ENCODE results near the gene MRPL36.

Gene MRPL36

DNA sequence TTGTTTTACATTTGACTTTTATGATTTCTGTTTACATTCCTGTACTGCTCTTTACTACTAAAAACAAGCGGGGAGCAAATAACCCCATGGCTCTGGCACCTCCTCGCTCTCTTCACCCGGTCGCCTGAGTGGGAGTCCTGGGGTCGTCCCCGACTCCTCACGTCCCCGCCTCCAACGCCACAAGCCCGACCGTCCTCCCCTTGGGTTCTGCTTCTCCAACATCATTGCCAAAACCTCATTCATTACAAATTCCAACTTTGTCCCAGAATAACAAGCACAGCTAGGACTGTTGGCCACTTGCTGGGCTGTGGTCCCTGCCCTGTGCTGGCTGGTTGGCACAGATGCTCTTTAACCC, 35.1 kb downstream of the MRPL36 start:
- DNase-seq (ENCODE audit: low spot score), result no peak

DNA sequence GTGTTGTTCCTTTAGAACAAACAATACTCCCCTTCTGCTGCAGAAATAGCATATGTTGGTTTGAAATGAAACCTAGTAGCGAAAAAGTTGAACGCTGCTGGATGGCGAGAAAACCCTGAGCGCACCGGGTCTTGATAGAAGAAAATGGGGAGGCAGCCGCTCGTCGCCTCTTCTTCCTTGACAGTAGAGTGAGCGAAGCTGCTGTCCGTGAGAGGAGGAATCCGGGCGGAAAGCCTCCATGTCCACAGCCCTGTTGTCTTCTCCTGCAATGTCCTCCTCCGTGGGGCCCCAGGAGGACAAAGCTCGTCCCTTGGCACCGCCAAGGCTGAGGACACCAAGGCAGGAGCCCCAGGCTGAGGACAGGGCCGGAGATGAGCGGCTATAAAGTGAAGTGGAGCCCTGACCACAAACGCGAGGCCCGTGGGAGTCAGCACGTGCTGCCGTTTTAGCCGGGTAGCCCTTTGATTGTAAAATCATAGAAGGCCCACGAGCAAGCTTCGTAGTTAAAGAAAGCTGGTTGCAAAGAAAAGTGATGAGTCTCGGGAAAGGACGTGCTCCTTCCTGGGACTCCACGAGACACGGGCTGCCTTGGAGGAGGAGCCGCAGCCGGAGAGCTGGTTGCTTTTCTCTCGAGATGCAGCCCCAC, 35.6 kb downstream of the MRPL36 start:
- no peak for DNase-seq (ENCODE audit: low spot score)

DNA sequence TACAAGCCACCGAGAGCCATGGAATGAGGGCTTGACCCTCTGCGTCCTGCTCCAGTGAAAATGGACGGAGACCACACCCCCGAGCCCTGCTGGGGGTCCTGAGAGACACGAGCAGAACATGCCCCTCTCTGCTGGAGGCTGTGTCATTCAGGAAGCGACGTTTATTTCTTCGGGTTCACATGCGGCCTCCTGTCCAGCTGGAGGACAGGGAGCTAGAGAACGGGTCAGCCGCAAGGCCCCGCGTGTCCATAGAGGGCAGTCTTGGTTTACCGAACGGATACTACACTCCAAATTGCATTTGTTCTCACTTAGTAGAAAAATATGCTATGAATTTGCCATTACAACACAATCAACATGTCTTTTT, 36.1 kb downstream of the MRPL36 start:
- DNase-seq (ENCODE audit: low spot score), result no peak

DNA sequence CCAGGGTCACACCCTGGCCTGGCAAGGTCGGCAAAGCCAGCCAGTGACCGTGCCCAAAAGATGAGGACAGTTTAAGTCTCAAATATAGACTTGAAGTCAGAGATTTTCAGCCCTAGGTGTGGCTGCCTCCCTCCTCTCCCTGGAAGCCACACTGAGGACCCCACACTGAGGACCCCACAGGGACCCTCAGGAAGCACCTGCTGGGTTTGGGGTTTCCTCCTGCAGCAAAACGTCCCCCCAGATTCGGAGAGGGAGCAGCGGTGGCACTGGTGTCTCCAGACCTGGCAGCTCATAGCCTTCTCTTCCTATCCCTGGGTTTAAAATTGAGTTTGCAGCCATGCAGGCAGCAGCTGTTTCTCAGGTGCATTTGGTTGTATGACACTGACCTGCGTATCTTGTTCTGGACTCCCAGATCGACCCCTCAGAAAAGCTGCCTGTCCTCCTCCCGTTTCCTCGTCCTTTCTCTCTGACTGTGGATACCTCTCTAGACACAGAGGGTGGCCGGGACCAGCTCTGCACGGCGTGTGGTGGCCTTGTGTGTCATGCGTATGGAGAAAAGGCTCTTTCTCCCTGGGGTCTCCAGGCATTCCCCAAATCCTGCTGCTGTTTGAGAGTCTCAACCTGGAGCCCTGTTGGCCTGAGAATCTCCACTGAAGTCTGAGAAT, 36.6 kb downstream of the MRPL36 start:
- no peak for DNase-seq (ENCODE audit: low spot score)

DNA sequence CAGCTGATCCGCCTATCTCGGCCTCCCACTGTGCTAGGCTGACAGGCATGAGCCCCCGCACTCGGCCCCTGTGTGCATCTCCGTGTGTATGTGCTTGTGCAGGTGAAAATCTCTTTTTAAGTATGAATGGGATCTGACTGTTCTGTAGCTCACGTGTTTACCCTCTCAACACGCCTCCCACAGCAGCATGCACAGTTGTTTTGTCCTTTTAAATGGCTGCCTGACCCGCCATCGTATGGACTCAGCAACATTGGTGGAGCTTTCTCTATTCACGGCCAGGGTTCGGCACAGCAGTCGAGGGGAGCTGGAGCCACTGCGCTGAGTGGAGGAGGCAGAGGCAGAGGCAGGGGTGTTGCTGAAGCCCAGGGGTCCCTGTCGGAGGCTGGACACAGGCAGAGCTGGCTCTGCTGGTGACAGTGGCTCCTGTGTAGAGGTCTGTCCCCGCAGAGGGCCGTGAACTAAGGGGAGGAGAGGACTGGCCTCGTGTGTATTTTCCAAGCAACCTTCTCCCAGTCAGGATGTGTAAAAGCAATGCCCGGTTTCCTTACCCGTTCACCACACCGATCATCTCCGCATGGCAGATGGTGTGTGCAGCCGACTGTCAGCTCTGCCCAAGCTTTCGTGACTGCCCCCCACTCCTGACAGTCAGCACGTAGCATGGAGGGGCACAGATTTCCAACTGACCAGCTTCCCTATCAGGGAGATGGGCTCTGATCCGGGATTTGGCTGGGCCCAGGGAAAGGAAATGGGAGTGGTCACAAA, 37.3 kb downstream of the MRPL36 start:
- no peak for DNase-seq (ENCODE audit: low spot score)

DNA sequence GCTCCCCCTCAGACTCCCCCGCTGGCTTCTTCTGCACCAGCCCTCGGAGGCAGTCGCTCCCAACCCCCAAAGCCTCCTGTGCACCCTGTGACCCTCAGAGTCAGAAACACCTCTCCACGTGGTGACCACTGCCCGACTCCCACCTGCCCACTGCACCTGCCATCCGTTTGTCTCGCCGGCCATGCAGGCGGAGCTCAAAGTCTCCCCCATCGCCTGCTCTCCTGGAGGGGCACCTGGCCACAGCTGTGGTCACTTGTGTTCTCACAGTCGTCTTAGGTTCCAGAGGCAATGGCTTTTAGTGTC, 38.2 kb downstream of the MRPL36 start:
- DNase-seq (ENCODE audit: low spot score), result no peak

DNA sequence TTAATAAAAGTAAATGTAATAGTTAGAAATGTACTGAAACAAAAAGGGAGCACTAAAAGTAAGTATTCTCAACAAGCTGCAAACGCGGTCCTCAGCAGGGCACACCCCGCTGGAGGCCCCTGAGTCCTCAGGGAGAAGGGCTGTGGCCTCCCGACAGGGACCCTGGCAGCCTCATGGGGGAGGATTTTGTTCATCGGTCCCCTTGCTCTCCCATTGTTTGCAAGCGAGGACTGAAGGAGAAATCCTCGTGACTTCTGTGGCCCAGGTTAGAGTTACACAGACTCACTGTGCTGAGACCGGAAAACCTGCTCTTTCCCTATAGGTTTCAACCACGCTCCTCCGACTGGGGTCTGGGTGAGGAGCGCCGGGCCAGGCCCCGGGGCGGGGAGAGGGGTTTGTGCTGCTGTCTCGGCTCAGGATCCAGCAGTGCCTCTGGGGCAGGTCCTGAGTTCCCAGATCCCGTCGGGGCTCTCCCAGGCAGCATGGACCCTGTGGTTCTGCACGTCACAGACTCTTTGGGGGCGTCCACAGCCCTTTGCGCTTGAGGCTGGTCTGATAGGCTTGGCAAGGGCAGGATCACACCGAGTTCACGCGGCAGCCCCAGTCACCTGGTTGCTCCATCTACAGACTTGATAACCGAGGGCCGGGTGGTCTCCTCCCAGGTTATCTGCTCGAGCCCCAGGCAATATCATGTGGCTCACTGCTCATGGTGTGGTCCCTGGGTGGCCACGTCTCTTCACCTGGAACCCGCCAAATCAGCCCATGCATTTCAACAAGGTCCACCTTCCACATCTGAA, 38.8 kb downstream of the MRPL36 start:
- DNase-seq (ENCODE audit: low spot score), result no peak

DNA sequence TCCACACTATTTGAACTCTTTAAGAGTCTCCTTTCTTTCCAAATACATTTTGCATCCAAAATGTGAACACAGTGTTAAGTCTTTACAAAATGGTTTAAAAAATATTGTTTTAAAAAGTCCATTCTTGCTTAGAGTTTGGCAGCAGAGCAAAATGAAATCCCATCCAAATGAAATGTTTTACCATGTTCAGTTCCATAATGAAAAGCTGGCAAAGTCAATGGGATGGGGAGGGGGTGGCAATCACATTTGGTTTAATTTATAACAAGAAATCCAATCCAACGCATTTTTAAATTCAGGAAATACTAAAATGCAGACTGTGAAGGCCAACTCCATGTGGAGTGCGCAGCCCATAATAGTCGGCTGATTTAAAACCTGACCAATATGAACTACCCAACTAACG, 39.4 kb downstream of the MRPL36 start:
- no peak for DNase-seq (ENCODE audit: low spot score)

DNA sequence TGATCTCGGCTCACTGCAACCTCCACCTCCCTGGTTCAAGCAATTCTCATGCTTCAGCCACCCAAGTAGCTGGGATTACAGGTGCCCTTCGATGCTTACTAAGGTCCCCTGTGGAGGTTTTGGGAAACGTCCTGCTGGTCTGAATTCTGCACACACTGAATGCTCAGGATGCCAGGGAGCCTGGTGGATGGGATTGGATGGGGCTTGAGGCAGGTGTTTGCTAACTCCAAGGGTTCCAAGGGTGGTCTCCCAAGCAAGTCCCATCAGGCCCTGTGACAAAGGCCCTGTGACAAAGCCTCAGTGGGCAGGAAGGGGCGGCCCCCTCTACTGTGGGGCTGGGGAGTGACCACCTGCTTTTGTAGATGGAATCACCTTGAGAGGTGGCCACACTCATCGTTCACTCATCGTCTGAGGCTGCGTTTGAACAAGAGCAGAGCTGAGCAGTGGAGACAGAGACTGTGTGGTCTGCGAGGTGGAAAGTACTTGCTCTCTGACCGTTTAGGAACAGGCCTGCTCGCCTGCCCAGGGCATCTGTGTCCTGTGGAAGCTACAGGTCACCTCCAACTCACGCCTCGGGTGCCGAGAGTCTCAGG, 40.2 kb downstream of the MRPL36 start:
- no peak for DNase-seq (ENCODE audit: low spot score)

DNA sequence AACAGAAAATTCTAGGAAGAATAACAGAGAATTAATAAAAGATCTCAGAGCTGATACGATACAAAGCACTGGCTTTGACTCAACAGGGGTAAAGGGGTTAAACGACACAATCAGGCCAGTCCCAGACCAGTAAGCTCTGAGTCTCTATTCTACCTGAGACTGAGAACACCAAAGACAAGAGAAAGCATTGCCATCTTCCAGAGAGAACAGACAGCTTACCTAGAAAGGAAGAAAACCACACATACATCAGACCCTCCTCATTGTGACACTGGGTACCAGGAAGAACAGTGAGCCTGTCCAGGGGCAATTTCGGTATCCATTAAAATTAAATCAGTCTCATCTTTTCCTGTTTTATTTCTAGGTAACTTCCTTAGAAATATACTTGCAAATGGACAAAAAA, 41.1 kb downstream of the MRPL36 start:
- no peak for DNase-seq (ENCODE audit: low spot score)

DNA sequence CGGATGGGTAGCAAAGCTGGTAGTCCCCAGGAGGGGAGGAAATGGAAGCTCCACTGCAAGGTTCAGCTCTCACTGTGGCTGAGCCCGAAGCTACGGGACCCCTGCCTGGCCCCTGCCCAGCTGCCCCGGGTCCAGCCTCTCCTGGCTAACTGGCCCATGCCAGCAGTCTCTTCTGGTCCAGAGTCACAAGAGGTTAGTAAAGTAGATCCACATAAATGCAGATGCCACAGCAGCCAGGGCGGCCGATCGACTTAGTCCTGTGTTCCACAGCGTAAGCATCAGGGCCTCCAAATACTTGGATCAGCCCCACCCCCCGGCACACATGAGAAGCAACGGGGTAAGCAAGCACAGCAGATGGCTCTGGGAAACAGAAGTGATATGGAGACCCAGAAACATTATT, 42.1 kb downstream of the MRPL36 start:
- no peak for DNase-seq (ENCODE audit: low spot score)

DNA sequence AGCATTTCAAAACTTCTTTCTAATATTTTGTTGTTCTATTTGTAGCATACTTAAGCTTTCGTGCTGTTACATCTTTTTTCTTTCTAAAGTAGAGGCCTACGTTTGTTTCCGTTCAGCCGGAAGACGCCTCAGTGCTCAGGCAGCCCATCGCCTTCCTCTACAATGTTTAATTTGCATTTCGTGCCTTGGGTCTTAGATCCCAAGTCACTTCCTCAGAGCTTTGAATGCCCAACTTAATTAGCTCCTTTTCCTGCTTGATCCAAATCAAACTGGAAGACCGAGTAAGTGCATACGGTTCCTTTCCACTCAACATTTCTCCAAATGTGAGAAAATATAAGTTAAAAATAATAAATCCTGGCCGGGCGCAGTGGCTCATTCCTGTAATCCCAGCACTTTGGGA, 43.2 kb downstream of the MRPL36 start:
- DNase-seq (ENCODE audit: low spot score), result no peak

DNA sequence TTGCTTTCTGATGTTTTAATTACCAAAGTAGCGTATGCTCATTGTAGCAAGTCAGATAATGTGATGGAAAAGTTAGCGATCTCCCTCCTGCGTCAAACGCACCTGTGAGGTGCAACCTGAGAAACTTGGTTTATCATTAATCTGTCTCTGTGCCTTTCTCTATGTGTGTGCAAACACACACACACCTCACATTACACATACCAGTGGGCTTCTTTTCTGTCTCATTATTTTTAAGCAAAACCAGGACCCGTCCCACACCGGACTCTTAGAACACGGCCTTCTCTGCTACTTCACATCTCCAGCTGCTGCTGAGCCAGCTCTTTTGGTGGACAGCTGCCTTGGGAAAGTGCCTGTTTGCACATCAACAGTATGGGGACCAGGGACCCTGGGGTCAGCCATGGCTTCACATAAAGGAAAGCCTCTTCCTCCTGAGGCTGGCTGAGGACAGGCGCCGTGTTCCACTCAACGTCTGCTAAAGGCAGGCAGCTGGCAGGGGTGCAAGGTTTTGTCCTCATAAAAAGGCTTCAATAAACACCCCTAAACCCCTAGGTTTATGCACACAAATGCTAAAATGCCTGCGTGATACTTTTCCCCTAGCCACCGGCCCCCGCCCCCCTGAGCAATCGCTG, 44.2 kb downstream of the MRPL36 start:
- DNase-seq (ENCODE audit: low spot score), result no peak

DNA sequence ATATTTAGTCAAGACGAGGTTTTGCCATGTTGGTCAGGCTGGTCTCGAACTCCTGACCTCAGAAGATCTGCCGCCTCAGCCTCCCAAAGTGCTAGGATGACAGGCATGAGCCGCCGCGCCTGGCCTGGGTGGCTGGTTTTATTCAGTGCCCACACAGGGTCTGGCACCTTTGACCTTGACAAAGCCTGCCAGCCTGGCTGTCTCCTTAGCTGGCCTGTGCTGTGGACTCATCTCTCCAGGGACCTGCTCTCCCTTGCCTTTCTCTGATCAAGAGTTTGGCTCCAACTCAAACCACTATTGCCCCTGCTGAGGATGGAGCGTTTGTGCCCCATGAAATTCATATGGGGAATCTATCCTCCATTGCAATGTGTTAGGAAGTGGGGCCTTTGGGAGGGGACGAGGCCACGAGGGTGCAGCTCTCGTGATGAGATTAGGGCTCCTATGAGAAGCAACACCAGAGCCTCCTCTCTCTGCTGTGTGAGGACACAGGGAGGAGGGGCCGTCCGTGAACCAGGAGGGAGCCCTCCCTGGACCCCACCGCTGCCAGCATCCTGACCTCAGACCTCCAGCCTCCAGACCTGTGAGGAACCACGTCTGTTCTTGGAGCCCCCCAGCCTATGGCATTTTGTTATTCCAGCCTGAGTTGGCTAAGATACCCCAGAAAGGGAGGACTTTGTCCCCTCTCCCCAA, 45.0 kb downstream of the MRPL36 start:
- DNase-seq (ENCODE audit: low spot score), result no peak

DNA sequence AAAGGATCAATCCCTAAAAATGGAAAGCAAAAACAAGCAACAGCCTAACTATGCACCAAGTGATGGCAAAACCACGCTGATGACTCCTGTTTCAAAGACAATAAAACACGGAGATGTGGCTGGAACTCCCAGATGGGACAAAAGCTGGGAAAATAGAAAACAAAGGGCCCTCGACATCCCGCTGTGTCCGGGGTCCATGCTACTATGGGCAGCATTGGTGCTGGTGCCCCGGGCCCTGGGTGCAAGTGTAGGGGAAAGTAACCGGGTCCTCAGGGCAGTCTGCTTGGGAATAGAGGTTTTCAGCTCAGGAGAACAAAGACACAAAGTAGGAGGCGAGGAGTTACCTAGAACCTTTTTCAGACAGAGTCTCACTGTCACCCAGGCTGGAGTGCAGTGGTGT, 46.1 kb downstream of the MRPL36 start:
- no peak for DNase-seq (ENCODE audit: low spot score)

DNA sequence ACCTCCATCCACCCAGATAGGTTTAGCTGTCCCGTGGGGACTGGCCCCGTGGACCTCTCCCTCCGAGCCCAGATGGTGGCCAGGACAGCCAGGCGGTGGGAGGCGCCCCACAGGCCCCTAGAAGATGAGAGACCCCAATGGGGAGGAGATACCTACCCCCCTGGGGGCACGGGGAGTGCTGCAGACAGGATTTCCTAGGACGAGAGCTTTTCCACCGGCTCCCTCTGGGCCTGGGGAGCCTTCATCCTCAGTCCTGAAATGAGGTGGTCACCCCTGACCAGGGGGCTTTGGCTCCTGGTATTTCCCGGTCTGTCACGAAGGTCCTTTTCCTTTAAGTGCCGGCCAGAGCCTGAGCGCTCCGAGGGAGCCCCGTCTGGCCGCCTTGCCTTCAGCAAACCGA, 46.8 kb downstream of the MRPL36 start:
- no peak for DNase-seq (ENCODE audit: low spot score)

DNA sequence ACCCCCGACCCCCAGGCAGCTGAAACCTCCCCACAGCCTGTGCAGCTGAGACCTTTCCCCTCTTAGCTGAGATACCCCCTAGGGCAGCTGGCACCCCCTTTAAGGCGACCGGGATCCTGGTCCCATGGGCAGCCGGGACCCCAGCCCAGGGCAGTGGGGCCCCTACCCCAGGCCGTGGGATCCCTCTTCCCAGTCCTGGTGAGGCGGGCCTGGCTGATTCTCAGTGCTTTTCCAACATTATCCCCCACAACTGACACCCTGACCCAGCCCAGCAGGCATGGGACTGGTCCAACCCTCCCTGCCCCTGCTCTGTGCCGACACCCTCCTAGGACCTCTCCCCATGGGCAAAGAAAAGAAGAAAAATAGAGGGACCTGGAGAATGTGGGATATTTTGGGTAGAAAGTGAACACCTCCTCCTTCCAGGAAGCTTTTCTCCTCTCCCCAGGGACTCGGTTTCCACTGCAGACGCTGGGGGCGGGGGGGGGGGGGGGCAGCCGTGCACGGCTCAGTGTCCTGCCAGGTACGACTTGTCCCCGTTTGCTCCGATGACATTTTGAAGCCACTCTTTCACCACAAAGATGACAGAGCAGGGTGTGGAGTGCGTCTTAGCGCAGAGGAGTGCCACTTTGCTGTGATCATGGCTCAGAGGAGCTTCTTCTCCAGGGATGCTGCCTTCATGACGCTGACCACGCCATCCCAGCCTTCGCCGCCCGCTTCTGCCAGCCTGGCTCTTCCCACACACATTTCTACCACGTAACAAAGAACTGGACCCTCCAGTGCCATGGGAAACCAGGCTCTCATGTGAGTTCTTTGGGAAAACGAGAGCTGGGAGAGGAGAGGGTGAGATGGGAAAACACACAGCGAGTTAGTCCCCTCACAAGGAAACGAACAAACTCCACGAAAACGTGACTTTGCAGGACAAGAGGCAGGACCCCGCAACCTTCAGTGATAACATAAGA, 47.5 kb downstream of the MRPL36 start:
- no peak for DNase-seq (ENCODE audit: low spot score)

DNA sequence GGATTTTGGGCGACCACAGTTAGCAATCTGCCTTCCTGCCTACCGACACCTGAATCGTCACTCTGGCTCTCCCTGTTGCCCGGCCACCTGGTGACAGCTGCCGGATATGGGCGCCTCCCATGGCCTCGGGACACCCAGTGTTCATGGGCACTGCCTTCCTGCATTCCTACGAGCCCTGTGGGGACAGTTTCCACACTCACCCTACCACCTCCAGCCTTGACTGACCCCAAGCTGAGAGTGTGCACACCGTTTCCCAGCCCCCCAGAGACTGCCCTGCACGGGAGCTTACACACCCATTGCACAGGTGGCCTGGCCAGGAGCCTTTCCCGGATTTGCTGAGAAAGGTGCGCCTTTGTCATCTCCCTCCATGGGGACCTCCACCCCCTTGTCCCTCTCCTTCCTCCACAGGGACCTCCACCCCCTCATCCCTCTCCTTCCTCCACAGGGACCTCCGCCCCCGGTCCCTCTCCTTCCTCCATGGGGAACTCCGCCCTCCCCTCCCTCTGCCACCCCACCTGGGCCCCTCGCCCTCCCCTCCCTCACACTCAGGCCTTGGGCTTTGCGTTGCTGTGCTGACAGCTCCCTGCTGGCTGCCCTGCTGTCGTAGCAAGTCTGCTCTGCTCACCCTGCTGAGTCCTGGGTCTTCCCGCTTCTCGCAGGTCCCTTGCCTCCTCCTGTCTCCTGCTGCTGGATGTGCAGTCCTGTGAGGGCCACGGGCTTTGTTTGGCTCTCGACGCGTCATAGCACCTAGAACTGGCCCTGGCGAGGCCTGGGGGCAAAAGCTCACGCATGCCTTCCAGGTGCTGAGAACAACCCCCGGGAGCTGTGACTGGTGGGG, 48.4 kb downstream of the MRPL36 start:
- DNase-seq (ENCODE audit: low spot score), result no peak

DNA sequence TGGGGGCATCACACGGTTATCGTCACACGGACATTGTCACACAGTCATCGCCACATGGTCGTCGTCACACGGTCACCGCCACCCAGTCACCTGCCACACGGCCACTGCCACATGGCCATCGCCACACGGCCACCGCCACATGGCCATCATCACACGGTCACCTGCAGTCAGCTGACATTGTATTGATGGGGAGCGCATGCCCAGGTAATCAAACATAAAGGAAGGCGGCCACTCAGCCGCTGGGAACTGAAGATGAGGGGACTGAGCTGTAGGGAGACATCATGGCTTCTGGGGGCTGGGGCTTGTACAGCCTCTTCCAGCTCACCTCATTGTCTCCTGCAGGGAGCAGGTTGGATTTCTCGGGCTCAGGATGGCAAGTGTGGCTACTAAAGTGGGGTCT, 49.2 kb downstream of the MRPL36 start:
- no peak for DNase-seq (ENCODE audit: low spot score)

Data from putamen (tissue), 1 donor.